OCI-LY3 (cell line): ENCODE measurements around the gene GALNS.

Experiments used
- CTCF ChIP-seq: fragments of 200-600, 300-600 bp; sonication (generic); IDR thresholded peaks from 2 replicates; pipeline ENCODE4 v1.5.1; 2014; ENCODE audit warnings: antibody characterized with exemption, low read length, low read depth
- EZH2phosphoT487 ChIP-seq: fragments of 200-600 bp; shearing (Covaris generic); IDR thresholded peaks from 2 replicates; pipeline ENCODE4 v1.6.1; 2018; ENCODE audit warnings: antibody characterized with exemption, mixed run types, low read depth

GRCh38 chr16:88874938-88875599 lies 18.3 kb upstream of the GALNS start:
- TF ChIP-seq CTCF (no peak), EZH2phosphoT487 (no peak)
